Measurements from ENCODE around the gene STK25. TPM values are rescaled to one million over a fixed set of nuclear protein-coding genes. Genes with fewer than 3 reads are reported as not detected.

Gene STK25
- total and polyA plus RNA-seq, 2 experiments from 2014 or later = 125 to 304 TPM

- ATAC-seq = no peak
- H3K36me3 Mint-ChIP-seq (ENCODE audit: low read depth) = peaks cover 11% of the 10 kb centered on the region
These were observed 6.2 kb upstream of the STK25 start for GRCh38 chr2:241514553-241514952.

More at GRCh38 chr2:241514553-241514952, 6.2 kb upstream of the STK25 start:
- Mint-ChIP-seq H3K4me1 (peaks cover 2% of the 10 kb centered on the region; the same call in 2 of the 3 replicates), H3K9me3 (no peaks in the 10 kb centered on the region; the same call in none of the 3 replicates), H3K27me3 (ENCODE audit: insufficient read depth, low read depth, poor library complexity) (peaks cover 28% of the 10 kb centered on the region), H3K4me3 (no peak overlapping the region), H3K27ac (no peak overlapping the region)
- Histone ChIP-seq H3K36me3 (ENCODE audit: insufficient read depth) (no peaks in the 10 kb centered on the region), H3K79me2 (replicated peaks; ENCODE audit: insufficient read depth) (no peaks in the 10 kb centered on the region), H3K9me2 (ENCODE audit: insufficient read depth) (0 out of 2 replicates have a peak, but pooled peaks cover 5% of the 10 kb centered on the region), H4K20me1 (replicated peaks; ENCODE audit: insufficient read depth) (no peaks in the 10 kb centered on the region; the same call in 1 of the 2 replicates), H2AFZ (no peak overlapping the region), H3K27ac (ENCODE audit: low read depth) (no peak overlapping the region), H3K4me3 (no peak overlapping the region), H3F3A (replicated peaks; ENCODE audit: low read depth) (peaks cover 8% of the 10 kb centered on the region), H3K4me2 (no peak overlapping the region), H3K4me1 (ENCODE audit: insufficient read depth) (peaks cover 1% of the 10 kb centered on the region; the same call in 1 of the 2 replicates), H3K27me3 (ENCODE audit: insufficient read depth) (peaks cover 6% of the 10 kb centered on the region; the same call in 1 of the 2 replicates)
- no peak for DNase-seq (ENCODE audit: low spot score)
- no peak for TF ChIP-seq JUNB (IDR thresholded peaks at IDR 0.05; ENCODE audit: unreplicated experiment)
- TF ChIP-seq NANOG (IDR thresholded peaks at IDR 0.05; ENCODE audit: borderline replicate concordance) = no peak
- TF ChIP-seq CTCF (conservative IDR thresholded peaks at IDR 0.05; ENCODE audit: low read depth in 2 of 2) = no peak
- TF ChIP-seq STAT1 (IDR thresholded peaks at IDR 0.05; ENCODE audit: unreplicated experiment) = no peak
- TF ChIP-seq REST (IDR thresholded peaks at IDR 0.05; ENCODE audit: unreplicated experiment) = no peak
- TF ChIP-seq ZNF462 (CRISPR knock-in tag; IDR thresholded peaks at IDR 0.05) = no peak
